GM18951 (cell line): Measurements from ENCODE around the gene RIPK3.
A peak's percentile ranks its signal among the peaks of the same experiment; 100 is the strongest.
"Not testable (repeated sequence)": the region's sequence is repeated elsewhere in the genome, so short reads cannot be mapped to it uniquely, and the experiment has no call there.

Source experiments
- POLR2A ChIP-seq: IDR thresholded peaks from 4 replicates; pipeline ENCODE4 v1.6.1; 2011; ENCODE audit warnings: mild to moderate bottlenecking; ENCODE audit not compliant: insufficient read length, insufficient read depth; ENCODE audit errors: extremely low read depth
- in situ Hi-C: fragments of 300-500 bp; cut with MboI; formaldehyde crosslinking; loops from one replicate; pipeline ENCODE4 v1.12.0; 2022; ENCODE audit warnings: low sequenced_read_pairs, mixed read lengths, inconsistent platforms; ENCODE audit not compliant: unreplicated experiment

The RIPK3 gene

DNA sequence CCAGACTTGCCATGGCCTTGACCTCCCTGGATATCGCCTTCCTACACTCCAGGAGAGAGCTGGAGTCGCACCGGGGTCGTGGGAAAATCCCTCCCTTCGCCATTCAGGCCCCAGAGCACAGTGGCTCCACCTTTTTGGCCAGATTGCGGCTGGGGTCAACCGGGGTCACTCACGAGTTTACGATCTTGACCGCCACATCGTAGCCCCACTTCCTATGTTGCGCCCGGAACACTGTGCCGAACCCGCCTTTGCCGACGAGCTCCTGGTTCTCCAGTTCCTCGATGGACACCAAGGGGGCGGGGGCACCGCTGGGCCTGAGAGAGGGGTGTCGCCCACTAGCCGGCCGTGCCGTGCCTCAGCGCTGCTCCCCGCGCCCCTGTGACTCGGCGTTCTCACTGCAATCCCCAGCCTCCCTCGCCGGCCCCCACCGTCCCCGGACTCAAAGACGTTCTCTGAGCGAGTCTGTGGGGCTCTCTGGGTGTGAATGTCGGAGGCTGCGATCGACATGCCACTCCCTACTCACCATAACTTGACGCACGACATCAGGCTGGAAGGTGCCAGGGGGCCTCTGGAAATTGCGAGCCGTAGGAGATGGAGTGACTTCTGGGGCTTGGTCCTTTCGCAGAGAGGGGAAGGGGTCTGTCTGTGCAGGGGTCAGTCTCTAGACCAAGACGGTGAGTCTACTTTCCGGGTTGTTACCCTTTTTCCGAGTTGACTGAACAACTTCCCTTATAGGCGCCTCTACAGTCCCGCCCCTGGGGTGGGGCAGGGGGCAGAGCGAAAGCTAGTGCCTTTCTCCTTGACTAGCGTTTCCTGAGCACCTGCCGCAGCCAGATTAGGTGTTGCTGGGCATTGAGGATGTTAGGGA is at the start of gene RIPK3:
TSS of gene RIPK3 (minus strand) at position 708 of the 868 bp plus-strand sequence. CDS start at position 543, 165 bp downstream.
- in situ Hi-C loops = loop anchor here (10.0 kb wide), 1 partner anchor 95 kb away; no protein-coding TSS in a partner anchor
- peak; percentile 71 for TF ChIP-seq POLR2A

DNA sequence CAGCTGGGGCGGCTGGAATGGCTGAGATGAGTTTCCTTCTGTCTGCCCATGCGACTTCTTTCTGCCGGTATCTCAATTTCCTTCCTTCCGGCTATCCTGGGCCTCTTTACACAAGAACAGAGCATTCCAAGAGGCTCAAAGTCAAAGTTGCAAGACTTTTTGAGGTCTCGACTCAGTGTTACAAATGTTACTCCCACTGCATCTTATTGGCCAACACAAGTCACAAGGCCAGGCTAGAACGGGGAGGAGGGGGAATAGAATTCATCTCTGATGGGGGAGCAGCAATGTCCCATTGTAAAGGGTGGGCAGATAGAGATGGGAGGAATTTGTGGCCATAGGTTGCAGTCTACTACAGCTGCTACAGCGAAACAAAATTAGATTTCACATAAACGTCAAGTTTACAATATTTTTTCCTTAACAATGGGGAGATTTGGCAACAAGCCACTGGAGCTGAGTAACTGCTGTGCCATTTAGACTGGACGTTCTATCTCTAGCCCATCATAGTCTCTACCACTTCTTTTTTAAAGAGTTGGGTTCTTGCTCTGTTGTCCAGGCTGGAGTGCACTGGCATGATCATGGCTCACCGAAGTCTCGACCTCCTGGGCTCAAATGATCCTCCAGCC is 49.5 kb upstream of the RIPK3 start:
- in situ Hi-C loops = no loop called here

DNA sequence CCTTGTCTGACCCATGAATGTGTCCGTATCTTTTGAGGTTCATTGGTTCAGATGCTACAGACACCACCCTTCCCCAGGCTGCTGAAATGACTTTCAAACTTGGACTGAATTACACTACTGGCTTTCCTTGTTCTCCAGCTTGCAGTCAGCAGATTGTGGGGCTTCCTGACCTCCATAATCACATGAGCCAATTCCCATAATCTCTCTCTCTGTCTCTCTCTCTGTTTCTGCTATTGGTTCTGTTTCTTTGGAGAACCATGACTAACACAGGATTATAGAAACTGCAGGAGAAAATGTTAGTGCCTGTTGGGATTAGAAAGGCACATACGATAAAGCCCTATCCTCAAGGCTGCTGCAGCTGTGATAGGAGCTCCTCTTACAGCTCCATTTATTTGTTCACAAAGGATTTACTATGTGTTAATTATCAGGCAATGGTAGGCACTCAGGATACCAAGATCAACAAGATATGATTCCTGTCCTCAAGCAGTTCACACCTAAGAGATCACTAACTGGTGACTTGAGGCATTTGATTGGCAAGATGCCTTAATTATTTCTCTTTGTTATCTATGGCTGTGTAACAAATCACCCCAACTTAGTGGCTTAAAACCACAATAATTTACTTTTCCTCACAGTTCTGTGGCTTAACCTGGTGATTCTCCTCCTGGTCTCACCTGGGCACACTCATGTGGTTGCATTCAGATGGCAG is 48.8 kb upstream of the RIPK3 start:
- no peak for TF ChIP-seq POLR2A
- in situ Hi-C loops = no loop called here

More for the DNA sequence above, 49.5 kb upstream of the RIPK3 start:
- TF ChIP-seq POLR2A = no peak

DNA sequence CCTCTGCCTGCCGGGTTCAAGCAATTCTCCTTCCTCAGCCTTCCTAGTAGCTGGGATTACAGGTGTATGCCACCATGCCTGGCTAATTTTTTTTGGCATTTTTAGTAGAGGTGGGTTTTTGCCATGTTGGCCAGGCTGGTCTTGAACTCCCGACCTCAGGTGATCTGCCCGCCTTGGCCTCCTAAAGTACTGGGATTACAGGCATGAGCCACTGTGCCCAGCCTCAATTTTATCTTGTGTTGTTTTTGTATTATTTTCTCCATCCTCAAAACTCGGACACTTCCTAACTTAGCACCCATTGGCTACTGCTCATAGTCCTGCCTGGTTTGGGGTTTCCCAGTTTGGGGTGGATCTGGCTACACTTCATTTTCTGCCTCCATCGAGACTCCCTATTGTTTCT is 47.8 kb upstream of the RIPK3 start:
- in situ Hi-C loops = not testable (repeated sequence)

DNA sequence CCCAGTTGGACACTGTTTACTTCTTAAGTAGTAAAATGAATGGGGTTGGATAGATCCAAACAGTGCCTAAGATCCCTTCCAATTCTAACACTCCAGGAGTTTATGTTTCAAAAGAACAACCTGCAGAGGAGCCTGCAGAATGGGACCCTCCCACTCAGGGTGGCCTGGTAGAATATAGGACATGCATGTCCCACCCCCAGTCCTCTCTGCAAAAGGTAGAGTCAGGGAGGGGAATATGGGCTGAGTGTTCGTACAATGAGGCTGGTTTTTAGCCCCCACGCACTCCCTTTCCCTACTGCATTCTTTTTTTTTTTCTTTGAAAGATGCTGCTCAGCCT is 47.2 kb upstream of the RIPK3 start:
- no peak for TF ChIP-seq POLR2A
- in situ Hi-C loops = no loop called here

DNA sequence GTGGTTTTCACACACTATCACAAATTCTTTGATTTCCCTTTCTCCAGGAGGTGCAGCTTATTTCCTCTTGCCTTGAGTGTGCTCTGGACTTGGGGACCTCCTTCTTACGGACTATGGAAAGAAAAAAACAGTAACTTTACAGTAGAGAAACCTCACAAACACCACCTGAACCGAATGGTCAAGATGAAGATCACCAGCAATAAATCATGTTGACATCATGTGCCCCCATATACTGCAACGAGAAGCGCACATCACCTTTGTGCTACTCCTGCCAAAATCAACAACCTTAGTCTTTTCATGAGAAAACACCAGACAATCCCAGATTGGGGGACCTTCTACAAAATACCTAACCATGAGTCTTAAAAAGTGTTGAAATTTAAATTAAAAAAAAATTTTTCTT is 45.7 kb upstream of the RIPK3 start:
- TF ChIP-seq POLR2A = no peak
- in situ Hi-C loops = no loop called here

DNA sequence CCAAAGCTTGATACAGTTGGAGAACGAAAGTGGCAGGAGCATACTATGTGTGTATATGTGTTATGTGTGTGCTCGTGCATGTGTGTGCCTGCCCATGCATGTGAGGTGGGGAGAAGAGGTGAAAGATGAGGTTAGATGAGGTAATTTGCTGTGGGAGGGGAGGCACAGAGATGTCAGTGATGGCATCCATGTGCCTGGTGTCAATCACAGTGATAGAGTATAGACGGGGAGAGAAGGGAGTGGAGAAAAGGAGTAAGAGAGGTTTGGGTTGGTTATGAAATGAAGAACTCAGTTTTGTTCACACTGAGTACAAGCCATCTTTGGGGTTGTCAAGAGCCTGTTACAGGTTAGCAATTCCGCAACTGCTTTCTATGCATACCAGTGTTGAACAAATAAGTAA is 44.4 kb upstream of the RIPK3 start:
- no peak for TF ChIP-seq POLR2A
- in situ Hi-C loops = no loop called here

DNA sequence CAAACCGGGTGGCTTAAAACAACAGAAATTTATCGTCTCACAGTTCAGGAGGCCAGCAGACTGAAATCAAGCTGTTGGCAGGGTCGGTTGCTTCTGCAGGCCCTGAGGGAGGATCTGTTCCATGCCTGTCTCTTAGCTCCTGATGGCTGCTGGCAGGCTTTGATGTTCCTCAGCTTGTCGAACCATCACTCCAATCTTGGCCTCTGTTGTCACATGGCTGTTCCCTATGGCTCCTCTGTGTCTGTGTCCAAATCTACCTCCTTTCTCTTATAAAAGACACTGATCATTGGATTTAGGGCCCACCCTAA is 42.2 kb upstream of the RIPK3 start:
- in situ Hi-C loops = no loop called here
- no peak for TF ChIP-seq POLR2A

DNA sequence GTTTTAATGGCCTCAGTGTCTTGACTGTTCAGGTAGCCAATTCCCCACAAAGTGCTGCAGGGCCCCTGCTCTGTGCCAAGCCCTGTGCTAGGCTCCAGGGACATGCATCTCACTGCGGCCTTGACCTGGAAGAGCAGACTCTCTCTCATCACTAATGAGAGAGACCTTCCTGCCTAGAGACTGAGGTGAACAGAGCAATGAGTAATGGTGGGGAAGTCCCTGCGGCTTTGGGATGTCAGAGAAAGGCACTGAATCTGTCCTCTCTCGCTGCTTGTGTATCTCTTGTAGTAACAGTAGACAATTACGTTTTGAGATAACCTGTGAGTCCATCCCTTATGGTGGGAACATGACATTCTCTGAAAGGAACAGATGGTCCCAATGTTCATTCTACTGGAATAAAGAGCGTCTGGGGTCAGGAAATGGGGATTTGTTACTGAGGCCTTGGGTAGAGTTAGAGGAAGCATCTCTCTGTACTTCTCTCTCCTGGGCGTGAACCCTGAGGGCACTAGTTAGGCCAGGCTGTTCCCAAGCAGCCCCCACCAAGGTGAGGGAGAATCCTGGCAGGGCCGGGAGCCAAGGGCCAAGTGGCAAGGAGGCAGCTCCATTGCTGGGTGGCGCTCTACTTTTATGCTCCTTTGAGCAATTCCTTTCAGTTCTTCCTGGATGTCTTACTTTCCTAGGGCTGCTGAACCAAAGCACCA is 41.7 kb upstream of the RIPK3 start:
- no peak for TF ChIP-seq POLR2A
- in situ Hi-C loops = no loop called here

DNA sequence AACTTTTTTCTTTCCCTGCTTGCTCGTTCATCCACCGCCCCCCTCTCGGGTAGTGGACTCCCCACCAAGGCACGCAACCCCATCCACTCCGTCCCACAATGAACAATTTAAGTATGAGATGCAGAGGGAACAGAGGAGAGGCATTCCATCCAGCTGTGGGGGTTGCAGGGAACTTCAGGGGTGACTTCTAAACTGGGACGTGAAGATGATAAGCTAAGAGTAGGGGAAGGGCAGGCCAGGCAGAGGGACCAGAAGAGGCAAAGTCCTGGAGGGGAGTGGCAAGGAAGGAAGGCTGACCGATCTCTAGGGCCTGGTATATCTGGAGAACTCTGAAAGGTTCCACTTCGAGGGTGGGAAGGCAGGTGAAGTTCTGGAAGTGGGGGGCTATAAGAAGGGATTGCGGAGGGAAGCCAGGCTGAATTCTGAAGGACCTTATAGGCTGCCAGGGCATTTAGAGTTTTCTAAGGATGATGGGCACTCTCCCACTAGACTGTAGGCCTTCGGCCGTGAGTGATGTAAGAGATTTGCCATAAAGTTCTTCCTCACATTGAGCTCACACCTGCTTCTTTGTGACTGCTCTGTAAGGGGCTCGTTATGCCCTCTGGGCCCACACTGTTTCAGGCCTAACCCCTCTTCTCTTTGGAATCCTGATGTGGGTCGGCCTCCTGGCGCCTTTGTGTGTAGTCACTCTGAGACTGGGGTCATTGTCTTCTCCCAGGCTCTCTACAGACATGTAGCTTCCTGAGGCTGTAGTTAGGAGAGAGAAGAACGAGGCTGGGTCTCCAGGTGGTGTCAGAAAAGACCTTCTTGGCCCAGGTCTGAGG is 40.3 kb upstream of the RIPK3 start:
- no peak for TF ChIP-seq POLR2A
- in situ Hi-C loops = loop anchor here (10.0 kb wide), 1 partner anchor 45 kb away; the partner anchor contains the start of genes CBLN3 and KHNYN

DNA sequence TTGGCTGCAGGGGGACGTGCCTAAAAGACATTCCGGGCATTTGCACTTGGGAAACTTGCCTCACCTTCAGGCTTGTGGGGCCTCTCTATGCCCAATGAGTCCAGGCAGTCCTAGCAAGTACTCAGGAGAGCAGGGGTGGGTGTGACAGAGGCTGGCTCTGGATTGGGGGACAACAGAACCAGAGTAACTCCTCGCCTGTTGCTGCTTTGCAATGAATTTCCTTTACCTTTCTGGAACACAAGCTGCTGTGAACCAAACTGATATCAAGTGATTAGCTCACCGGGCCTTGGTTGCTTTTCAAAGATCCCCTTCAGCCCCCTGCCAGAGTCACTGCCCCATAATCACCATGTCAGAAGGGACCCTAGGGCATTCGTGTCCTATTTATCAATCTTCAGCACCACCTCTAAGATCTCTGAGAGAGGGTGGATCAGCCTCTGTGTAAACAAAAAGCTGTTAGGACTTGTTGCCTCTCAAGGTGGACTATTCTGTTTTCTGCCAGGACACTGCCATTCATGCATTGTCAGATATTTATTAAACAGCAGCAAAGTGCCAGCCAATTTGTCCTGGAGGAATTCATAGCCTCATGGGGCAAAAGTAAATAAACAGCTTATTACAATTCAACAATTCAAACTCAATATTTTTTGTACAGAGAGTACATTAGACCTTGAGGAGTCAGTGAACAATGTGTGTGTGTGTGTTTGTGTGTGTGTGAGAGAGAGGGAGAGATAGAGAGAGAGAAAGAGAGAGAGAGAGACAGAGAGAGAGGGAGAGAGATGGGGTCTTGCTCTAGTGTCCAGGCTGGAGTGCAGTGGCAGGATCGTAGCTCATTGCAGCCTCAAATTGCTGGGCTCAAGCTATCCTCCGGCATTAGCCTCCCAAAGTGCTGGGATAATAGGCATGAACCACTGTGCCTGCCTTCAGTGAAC is 39.5 kb upstream of the RIPK3 start:
- in situ Hi-C loops = loop anchor here (10.0 kb wide), 1 partner anchor 46 kb away; the partner anchor contains the start of genes CBLN3 and KHNYN
- TF ChIP-seq POLR2A = no peak
